H7 (cell line): ENCODE results near the gene RBM19. TPM values are rescaled to one million over a fixed set of nuclear protein-coding genes. Genes with fewer than 3 reads are reported as not detected.

Experiments
- DNase-seq: peaks from one replicate; pipeline ENCODE4 v3.0.0; 2012
- H3K27me3 ChIP-seq: 2 replicates; pipeline ENCODE4 v1.6.0; 2011; ENCODE audit warnings: mild to moderate bottlenecking, low read length; ENCODE audit not compliant: control insufficient read depth, insufficient read depth
- H3K36me3 ChIP-seq: replicated peaks from 2 replicates; pipeline ENCODE4 v1.5.1; 2011; ENCODE audit warnings: low read length; ENCODE audit not compliant: control insufficient read depth, insufficient read depth
- H3K4me3 ChIP-seq: 2 replicates; pipeline ENCODE4 v1.5.1; 2011; ENCODE audit warnings: low read depth, mild to moderate bottlenecking, control low read depth, low read length, moderate library complexity; ENCODE audit not compliant: insufficient read depth
- total RNA-seq: library from RNA; depleted of rRNA; stranded (reverse); fragments of >200 nt; shearing (Covaris generic); gene quantifications from 2 replicates; pipeline ENCODE4 v1.2.3, GENCODE V29; 2014

The RBM19 gene
- total RNA-seq, 1 experiment from 2014 or later, result 36.1 TPM

DNA sequence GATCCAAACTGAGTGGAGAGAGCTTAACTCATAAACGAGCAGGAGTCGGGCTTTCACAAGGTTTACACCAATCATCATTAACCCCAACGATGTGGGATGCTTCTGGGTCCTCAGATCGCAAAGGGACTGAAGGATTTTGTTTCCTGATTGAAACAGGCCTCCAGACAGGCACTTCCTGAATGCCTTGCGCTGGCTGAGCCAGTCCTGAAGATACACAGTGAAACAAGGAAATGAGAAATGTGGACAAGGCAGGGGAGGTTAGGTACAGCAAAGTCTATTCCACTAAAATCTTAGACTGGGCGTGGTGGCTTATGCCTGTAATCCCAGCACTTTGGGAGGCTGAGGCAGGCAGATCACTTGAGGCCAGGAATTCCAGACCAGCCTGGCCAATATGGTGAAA, 30.7 kb downstream of the RBM19 start:
- Histone ChIP-seq H3K4me3 (no peak overlapping the region), H3K27me3 (no peaks in the 10 kb centered on the region), H3K36me3 (peaks cover 15% of the 10 kb centered on the region)
- no peak for DNase-seq

DNA sequence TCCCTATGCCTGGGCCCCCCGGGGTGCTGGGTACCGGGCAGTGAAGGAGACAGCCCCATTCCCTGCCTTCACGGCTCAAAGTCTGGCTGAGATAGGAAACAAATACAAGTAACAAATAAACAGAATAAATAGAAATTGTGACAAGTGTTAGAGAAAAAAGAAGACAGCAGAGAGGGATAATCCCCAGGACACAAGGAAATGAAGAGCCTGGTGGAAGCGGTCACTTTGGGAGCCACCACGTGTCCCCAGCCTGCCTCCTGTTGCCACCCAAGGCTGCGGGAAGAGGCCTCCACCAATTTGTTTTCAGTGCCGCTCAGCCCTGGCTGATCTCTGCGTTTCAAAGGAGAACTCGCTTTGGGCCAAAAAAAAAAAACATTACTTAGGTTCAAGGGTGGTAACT, 31.2 kb downstream of the RBM19 start:
- no peak overlapping the region for H3K4me3 ChIP-seq
- peaks cover 15% of the 10 kb centered on the region for H3K36me3 ChIP-seq
- H3K27me3 ChIP-seq, result no peaks in the 10 kb centered on the region
- no peak for DNase-seq

DNA sequence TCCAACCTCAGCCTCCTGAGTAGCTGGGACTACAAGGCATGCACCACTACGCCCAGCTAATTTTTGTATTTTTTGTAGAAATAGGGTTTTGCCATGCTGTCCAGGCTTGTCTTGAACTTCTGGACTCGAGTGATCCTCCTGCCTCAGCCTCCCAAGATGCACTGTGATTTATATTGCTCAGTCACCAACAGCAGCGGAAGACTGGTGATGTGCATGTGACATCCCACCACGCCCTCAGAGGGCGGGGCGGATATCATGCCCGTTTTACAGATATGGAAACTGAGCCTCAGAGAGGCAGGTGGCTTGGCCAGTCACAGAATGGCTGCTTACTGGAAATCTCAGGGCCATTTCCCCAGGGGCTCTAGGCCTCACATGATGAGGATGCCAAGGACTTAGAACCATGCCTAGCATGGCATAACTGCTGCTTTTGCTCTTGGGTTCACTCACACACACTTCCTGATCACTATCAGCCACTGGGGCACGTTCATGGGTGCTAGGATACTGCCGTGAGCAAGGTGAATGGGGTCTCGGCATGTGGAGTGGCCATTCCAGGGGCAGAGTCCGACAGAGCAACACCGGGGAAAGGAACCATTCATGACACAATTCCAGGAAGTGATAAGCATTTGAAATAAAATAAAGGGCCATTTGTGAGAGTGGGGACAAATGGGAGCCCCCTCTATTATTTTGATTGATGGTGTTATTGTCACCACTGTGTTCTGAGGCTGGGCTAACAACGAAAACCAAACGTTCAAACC, 31.9 kb downstream of the RBM19 start:
- Histone ChIP-seq H3K27me3 (no peaks in the 10 kb centered on the region), H3K36me3 (peaks cover 14% of the 10 kb centered on the region), H3K4me3 (no peak overlapping the region)
- DNase-seq, result no peak

DNA sequence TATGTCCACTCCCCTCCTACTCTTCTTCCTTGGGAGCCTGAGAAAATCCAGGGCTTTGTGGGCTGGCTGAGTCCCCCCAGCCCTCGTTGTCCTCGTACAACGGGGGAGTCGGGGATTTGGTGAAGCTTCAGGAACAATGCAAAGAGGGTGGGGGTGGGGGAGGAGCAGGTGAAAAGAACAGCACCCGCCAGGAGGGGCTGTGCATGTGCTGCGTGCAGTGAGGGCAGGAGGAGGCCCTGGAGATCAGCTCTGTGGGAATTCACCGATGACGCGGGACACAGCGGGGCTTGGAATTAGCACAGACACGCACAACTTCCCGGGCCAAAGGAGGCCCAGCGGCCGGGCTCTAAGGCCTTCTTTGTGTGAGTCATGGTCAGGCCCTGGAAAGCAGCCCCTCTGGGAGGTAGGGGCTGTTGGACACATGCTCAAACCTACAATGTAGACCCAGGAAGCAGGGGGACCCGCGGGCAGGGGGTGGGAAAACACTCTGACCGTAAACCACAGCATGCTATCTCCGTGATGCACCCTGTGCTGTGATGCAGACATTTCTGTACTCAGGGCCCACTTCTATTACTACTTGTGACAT, 32.8 kb downstream of the RBM19 start:
- H3K36me3 ChIP-seq, result peaks cover 12% of the 10 kb centered on the region
- peak; percentile 73 for DNase-seq
- no peaks in the 10 kb centered on the region for H3K27me3 ChIP-seq
- H3K4me3 ChIP-seq, result no peak overlapping the region

DNA sequence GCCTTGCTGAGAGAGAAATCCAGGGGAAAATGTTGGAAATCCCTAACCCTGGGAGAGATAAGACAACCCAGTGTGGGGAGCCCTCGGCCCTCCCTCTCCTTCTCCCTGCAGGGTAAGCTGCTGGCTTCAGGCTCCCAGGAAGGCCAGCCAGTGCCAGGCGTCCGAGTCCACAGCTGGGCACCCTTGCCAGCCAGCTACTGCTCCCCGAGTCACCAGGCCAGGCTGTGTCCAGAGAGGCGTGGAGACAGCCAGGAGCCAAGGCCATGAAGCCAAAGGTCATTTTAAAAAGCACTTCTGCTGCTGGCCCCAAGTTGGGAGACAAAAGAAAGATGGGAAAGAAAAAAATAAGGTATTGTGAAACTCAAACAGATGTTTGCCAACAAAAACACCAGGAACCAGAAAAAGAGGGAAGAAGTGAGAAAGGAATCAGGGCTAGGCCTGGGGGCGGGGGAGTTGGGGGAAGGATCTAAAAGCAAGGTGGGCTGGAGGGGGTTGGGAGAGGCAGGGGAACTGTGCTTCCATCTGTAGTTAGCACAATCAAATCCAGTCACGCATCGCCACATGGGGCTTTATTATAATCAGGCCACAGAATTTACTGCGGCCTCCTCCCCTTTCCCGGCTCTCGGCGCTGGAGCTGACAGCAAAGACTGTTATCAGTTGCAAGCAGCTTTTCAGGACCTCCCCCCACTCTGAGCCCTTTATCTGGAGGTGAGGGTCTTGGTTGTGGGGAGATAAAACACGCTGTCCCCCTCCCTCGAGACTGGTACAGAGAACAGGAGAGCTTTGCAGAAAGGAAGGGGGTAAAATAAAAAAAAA, 33.5 kb downstream of the RBM19 start:
- Histone ChIP-seq H3K27me3 (no peaks in the 10 kb centered on the region), H3K4me3 (no peak overlapping the region), H3K36me3 (peaks cover 8% of the 10 kb centered on the region)
- peak; percentile 72 for DNase-seq

DNA sequence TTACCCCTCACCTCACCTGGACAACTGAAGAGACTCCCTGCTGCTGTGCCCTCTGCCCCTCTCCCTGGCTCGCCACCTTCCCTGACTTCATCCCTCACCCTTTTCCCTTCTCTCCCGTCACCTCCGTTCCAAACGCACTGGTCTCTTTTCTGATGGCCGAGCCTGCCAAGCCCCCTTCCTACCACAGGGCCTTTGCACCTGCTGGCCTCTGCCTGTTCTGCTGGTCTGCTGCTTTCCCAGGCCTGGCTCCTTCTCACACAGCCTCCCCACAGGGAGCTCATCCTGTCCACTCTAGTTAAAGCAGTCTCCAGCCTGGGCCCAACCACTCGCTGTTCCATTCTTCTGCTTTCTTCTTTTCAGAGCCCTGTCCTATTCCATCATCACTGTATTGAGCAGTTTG, 34.6 kb downstream of the RBM19 start:
- DNase-seq, result no peak
- no peak overlapping the region for H3K4me3 ChIP-seq
- peaks cover 4% of the 10 kb centered on the region for H3K36me3 ChIP-seq
- no peaks in the 10 kb centered on the region for H3K27me3 ChIP-seq

DNA sequence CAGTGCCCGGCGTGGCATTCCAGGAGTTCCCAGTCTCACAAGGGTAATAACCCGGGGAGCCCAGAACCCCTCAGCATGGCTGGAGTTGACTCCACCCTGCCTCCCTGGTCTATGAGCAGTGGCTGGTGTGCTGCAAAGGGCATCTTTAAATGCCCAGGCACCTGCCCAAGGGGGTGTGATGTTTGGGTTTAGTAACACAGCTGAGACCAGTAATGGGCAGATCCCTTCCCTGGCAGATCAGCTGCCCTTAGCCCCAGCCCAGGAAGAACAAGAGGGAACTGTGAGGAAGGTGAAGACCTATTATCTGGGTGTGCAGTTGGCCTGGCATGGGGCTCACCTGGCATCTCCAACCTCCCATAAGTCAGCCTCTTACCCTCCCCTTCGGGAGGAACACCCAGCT, 35.9 kb downstream of the RBM19 start:
- H3K36me3 ChIP-seq, result peaks cover 6% of the 10 kb centered on the region
- no peak for DNase-seq
- H3K27me3 ChIP-seq, result no peaks in the 10 kb centered on the region
- no peak overlapping the region for H3K4me3 ChIP-seq

DNA sequence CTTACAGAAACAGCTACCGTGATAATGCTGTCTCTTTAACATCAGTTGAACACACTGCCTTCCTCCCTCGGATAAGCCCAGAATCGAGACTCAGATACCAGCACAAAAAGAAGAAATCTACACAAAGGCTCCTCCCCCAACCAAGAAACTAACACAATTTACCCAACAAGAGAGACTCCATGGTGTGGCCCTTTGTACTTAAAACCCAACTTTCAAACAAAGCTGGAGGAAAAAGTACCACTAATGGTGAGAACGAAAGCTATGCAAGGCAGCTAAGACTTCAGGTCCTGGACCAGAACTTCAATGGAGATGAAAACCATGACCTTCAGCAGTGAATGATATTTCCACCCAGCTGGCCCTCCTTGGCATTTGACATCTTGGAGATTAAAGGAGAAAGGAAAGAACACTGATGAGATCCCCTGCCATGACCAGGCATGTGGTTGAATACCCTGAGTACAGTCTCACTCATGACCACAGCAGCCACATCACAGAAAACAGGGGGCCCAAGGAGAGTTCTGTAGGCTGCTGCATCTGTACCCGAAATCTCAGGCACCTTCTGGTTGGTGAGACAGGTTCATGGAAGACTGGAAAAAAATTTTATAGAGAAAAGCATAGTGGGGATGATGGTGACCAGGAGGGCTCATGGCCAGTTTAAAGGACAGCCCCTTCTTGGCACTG, 36.7 kb downstream of the RBM19 start:
- no peak for DNase-seq
- H3K4me3 ChIP-seq, result no peak overlapping the region
- H3K27me3 ChIP-seq, result no peaks in the 10 kb centered on the region
- peaks cover 6% of the 10 kb centered on the region for H3K36me3 ChIP-seq

DNA sequence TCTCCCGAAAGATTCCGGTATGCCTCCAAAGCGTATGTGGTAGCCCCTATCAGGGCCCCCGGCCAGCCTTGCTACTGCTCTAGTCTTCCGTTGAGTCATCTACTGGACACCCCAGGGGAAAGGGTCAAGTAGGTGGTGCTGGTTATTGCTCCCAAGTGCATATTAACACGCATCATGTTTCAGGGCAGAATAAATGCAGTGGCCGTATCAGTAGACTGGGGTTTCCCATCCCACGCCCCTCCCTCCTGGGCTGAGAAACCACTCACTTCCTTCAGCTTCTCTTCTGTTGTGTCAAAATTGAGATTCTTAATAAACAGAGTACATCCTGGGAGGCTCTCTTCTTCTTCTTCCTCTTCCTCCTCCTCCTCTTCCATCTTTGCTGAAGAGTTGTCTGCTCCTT, 39.3 kb downstream of the RBM19 start:
- no peaks in the 10 kb centered on the region for H3K27me3 ChIP-seq
- peaks cover 6% of the 10 kb centered on the region for H3K36me3 ChIP-seq
- H3K4me3 ChIP-seq, result no peak overlapping the region
- DNase-seq, result no peak

DNA sequence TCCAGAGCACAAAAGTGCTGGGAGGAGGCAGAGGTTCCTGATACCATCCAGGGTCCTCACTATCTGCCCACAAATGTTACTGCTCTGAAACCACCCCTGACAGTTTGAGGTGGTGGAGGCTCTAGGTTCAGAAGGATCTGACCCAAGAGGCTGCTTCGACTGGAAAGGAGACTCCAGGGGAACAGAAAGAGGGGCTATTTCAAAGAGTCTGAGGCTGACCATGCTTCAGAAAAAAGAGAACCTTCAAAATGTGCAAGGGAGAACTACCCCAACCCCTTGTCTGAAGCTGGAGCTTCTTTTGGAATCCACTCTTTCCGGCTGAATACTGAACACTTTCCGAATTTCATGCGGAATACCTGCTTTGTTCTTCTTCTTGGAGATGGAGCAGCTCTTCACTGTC, 41.8 kb downstream of the RBM19 start:
- no peaks in the 10 kb centered on the region for H3K27me3 ChIP-seq
- DNase-seq, result no peak
- peaks cover 6% of the 10 kb centered on the region for H3K36me3 ChIP-seq
- H3K4me3 ChIP-seq, result no peak overlapping the region

DNA sequence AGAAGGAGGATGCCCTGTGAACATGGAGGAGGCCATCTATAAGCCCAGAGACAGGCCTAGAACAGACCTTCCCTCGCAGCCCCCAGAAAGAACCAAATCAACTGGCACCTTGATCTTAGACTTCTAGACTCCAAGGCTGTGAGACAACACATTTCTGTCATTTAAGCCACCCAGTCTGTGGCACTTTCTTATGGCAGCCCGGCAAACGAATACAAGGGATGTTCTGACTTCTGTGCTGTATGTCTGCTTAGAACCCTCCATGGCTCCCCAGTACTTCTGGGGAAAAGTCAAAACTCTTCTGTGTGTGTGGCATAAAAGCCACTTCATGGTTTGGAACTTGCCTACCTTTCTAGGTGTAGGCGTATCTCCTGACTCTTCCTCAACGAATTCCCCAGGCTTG, 42.9 kb downstream of the RBM19 start:
- DNase-seq, result no peak
- peaks cover 6% of the 10 kb centered on the region for H3K36me3 ChIP-seq
- H3K27me3 ChIP-seq, result no peaks in the 10 kb centered on the region
- no peak overlapping the region for H3K4me3 ChIP-seq

DNA sequence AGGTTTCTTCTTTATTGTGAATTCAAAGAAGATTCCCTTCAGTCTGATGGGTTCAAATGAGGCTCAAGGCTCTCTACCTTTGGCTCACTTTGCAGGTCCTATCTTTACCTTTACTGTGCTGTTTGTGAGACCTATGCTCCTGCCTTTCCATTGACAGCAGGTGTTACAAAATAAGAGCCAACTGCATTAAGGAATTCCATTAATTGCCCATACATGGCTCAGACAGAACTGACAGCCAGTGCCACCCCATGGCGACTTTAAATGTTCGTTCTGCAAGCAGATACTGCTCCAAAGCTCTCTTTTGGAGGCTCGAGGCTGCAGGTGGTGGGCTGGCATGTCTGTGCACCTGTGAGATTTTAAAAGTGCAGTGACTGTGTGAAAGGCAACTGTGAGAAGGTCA, 44.7 kb downstream of the RBM19 start:
- Histone ChIP-seq H3K4me3 (no peak overlapping the region), H3K36me3 (peaks cover 11% of the 10 kb centered on the region), H3K27me3 (no peaks in the 10 kb centered on the region)
- no peak for DNase-seq

DNA sequence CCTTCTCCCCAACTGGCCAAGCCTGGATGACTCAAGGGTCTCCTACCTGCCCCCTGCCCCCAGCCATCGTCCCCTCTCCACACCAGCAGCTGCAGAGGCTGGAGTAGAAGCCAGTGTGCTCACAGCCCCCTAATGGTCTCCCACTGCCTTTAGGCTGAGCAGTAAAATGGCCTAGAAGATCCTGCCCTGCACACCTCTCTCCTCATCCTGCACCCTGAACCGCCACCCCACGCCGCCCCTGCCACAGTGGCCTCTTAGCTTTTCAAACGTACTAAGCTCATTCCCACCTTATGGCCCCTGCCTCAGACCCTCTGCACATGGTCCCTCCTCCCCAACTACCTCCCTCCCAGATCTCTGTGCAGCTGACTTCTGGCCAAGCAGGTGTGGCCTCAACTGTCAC, 46.3 kb downstream of the RBM19 start:
- DNase-seq, result no peak
- Histone ChIP-seq H3K4me3 (no peak overlapping the region), H3K36me3 (peaks cover 8% of the 10 kb centered on the region), H3K27me3 (no peaks in the 10 kb centered on the region)

DNA sequence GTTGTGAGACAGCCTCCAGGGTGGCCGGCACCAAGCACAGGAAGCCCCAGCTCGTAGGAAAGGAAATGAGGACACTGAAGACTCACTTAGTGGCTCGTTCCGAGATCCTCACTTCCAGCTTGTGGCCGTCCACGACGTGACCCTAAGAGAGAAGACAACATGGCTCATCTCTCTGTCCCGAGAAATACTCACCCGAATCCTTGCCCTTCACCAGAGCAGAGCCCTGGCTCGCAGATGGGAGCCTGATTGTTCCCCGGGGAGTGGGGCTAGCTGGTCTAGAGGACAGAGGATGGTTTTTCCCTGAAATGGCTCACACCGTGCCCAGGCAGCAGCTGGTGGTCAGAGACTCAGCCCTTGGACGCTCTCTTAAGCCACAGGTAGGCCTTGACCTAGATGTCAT, 47.8 kb downstream of the RBM19 start:
- H3K4me3 ChIP-seq, result no peak overlapping the region
- no peak for DNase-seq
- H3K36me3 ChIP-seq, result peaks cover 6% of the 10 kb centered on the region
- H3K27me3 ChIP-seq, result no peaks in the 10 kb centered on the region
